ENCODE measurements around the gene ULK3.

The ULK3 gene

GRCh38 chr15:74855857-74856256 is 12.9 kb upstream of the ULK3 start:
- Histone ChIP-seq H3K79me2 (ENCODE audit: control insufficient read depth, low read length) (peaks cover 35% of the 10 kb centered on the region), H3K4me3 (ENCODE audit: low read length) (no peak overlapping the region), H3K4me1 (ENCODE audit: control insufficient read depth, low read length) (peaks cover 38% of the 10 kb centered on the region), H3K27ac (ENCODE audit: low read depth, low read length) (no peak overlapping the region), H3F3A (ENCODE audit: control insufficient read depth, insufficient read depth) (no peaks in the 10 kb centered on the region), H3K36me3 (ENCODE audit: control insufficient read depth, low read length) (peaks cover 40% of the 10 kb centered on the region), H3K27me3 (ENCODE audit: control insufficient read depth, low read length) (no peaks in the 10 kb centered on the region), H3K9me3 (ENCODE audit: control insufficient read depth, insufficient read depth, low read length) (no peaks in the 10 kb centered on the region), H3K9me2 (replicated peaks; ENCODE audit: control insufficient read depth, low read length) (no peaks in the 10 kb centered on the region), H3K4me2 (ENCODE audit: low read length) (no peak overlapping the region), H4K20me1 (ENCODE audit: control insufficient read depth, insufficient read depth, low read depth, low read length) (0 out of 2 replicates have a peak, but pooled peaks cover 2% of the 10 kb centered on the region)
- TF ChIP-seq EZH2phosphoT487 (IDR thresholded peaks at IDR 0.05; ENCODE audit: borderline replicate concordance, low read length) (no peak), CTCF (IDR thresholded peaks at IDR 0.05; ENCODE audit: low read depth, low read length, poor library complexity, severe bottlenecking) (no peak)

- Histone ChIP-seq H3K4me2 (ENCODE audit: low read length) (no peak overlapping the region), H3K27me3 (ENCODE audit: control insufficient read depth, low read length) (no peaks in the 10 kb centered on the region), H3K4me3 (ENCODE audit: low read length) (no peak overlapping the region), H3K9me3 (ENCODE audit: control insufficient read depth, insufficient read depth, low read length) (no peaks in the 10 kb centered on the region), H3K79me2 (ENCODE audit: control insufficient read depth, low read length) (peaks cover 28% of the 10 kb centered on the region), H4K20me1 (ENCODE audit: control insufficient read depth, insufficient read depth, low read depth, low read length) (0 out of 2 replicates have a peak, but pooled peaks cover under 1% of the 10 kb centered on the region), H3K27ac (ENCODE audit: low read depth, low read length) (no peak overlapping the region), H3K36me3 (ENCODE audit: control insufficient read depth, low read length) (peaks cover 54% of the 10 kb centered on the region), H3K4me1 (ENCODE audit: control insufficient read depth, low read length) (peaks cover 31% of the 10 kb centered on the region), H3K9me2 (replicated peaks; ENCODE audit: control insufficient read depth, low read length) (no peaks in the 10 kb centered on the region), H3F3A (ENCODE audit: control insufficient read depth, insufficient read depth) (no peaks in the 10 kb centered on the region)
- TF ChIP-seq CTCF (IDR thresholded peaks at IDR 0.05; ENCODE audit: low read depth, low read length, poor library complexity, severe bottlenecking) (no peak), EZH2phosphoT487 (IDR thresholded peaks at IDR 0.05; ENCODE audit: borderline replicate concordance, low read length) (no peak)
Observed at GRCh38 chr15:74854453-74855022, 11.6 kb upstream of the ULK3 start.

GRCh38 chr15:74851960-74852359 is 9.0 kb upstream of the ULK3 start:
- no peaks in the 10 kb centered on the region for H3K9me2 ChIP-seq (replicated peaks; ENCODE audit: control insufficient read depth, low read length)
- no peaks in the 10 kb centered on the region for H3K27me3 ChIP-seq (ENCODE audit: control insufficient read depth, low read length)
- no peak overlapping the region for H3K27ac ChIP-seq (ENCODE audit: low read depth, low read length)
- no peaks in the 10 kb centered on the region for H3F3A ChIP-seq (ENCODE audit: control insufficient read depth, insufficient read depth)
- no peaks in the 10 kb centered on the region for H4K20me1 ChIP-seq (ENCODE audit: control insufficient read depth, insufficient read depth, low read depth, low read length)
- H3K4me3 ChIP-seq (ENCODE audit: low read length): no peak overlapping the region
- H3K36me3 ChIP-seq (ENCODE audit: control insufficient read depth, low read length): peaks cover 62% of the 10 kb centered on the region
- H3K4me2 ChIP-seq (ENCODE audit: low read length): no peak overlapping the region
- H3K79me2 ChIP-seq (ENCODE audit: control insufficient read depth, low read length): peaks cover 5% of the 10 kb centered on the region
- H3K9me3 ChIP-seq (ENCODE audit: control insufficient read depth, insufficient read depth, low read length): no peaks in the 10 kb centered on the region
- TF ChIP-seq CTCF (IDR thresholded peaks at IDR 0.05; ENCODE audit: low read depth, low read length, poor library complexity, severe bottlenecking) (no peak), EZH2phosphoT487 (IDR thresholded peaks at IDR 0.05; ENCODE audit: borderline replicate concordance, low read length) (no peak)
- H3K4me1 ChIP-seq (ENCODE audit: control insufficient read depth, low read length): peaks cover 5% of the 10 kb centered on the region
